NCI-H1694 (cell line): ENCODE results near the gene TMEM165.

ENCODE experiments used
- DNase-seq: peaks from one replicate; lab custom pipeline; 2025; lab: John Stamatoyannopoulos, UW

Gene TMEM165

GRCh38 chr4:55458611-55459010 lies 62.9 kb downstream of the TMEM165 start:
- no peak for DNase-seq

GRCh38 chr4:55466001-55466400 lies 70.2 kb downstream of the TMEM165 start:
- no peak for DNase-seq

GRCh38 chr4:55468724-55469123 lies 73.0 kb downstream of the TMEM165 start:
- DNase-seq, result no peak

- no peak for DNase-seq
These were observed 74.2 kb downstream of the TMEM165 start for GRCh38 chr4:55469979-55470378.
